Measurements from ENCODE around the gene LINC00305. TPM values are rescaled to one million over a fixed set of nuclear protein-coding genes. Genes with fewer than 3 reads are reported as not detected.
A peak's percentile ranks its signal among the peaks of the same experiment; 100 is the strongest.

Gene LINC00305
- total RNA-seq, 1 donor from 2014 or later = not detected

GRCh38 chr18:64137914-64138313 is 11.0 kb downstream of the LINC00305 start:
- no peaks in the 10 kb centered on the region for H3K36me3 Mint-ChIP-seq
- no peaks in the 10 kb centered on the region for H3K27me3 Mint-ChIP-seq (ENCODE audit: insufficient read depth, low read depth)
- H3K9me3 Mint-ChIP-seq = no peaks in the 10 kb centered on the region
- Histone ChIP-seq H3K79me2 (ENCODE audit: low read depth) (no peaks in the 10 kb centered on the region), H3K9me3 (ENCODE audit: low read depth) (no peaks in the 10 kb centered on the region), H3K4me3 (no peak overlapping the region), H4K20me1 (ENCODE audit: low read depth) (no peaks in the 10 kb centered on the region), H3K27ac (no peak overlapping the region), H3K36me3 (no peaks in the 10 kb centered on the region), H3K9ac (no peak overlapping the region), H3F3A (ENCODE audit: low read depth) (no peaks in the 10 kb centered on the region), H3K4me2 (no peak overlapping the region), H3K4me1 (peaks cover 12% of the 10 kb centered on the region), H2AFZ (replicated peaks) (no peak overlapping the region), H3K27me3 (no peaks in the 10 kb centered on the region)
- TF ChIP-seq EZH2 (IDR thresholded peaks at IDR 0.05) (no peak), CTCF (IDR thresholded peaks at IDR 0.05) (no peak), EZH2phosphoT487 (IDR thresholded peaks at IDR 0.05) (no peak)
- H3K27ac Mint-ChIP-seq = no peak overlapping the region
- no peak overlapping the region for H3K4me3 Mint-ChIP-seq
- peaks cover 26% of the 10 kb centered on the region for H3K4me1 Mint-ChIP-seq
- DNase-seq (ENCODE audit: low spot score) = no peak

GRCh38 chr18:64134044-64134747 is 14.7 kb downstream of the LINC00305 start:
- Mint-ChIP-seq H3K9me3 (no peaks in the 10 kb centered on the region), H3K36me3 (no peaks in the 10 kb centered on the region), H3K27me3 (ENCODE audit: insufficient read depth, low read depth) (no peaks in the 10 kb centered on the region), H3K27ac (no peak overlapping the region), H3K4me3 (no peak overlapping the region), H3K4me1 (peaks cover 26% of the 10 kb centered on the region)
- Histone ChIP-seq H3K36me3 (no peaks in the 10 kb centered on the region), H3K27me3 (no peaks in the 10 kb centered on the region), H3K4me2 (peak overlapping the region; percentile 12), H3K4me3 (no peak overlapping the region), H3K4me1 (peaks cover 12% of the 10 kb centered on the region), H3K9me3 (ENCODE audit: low read depth) (no peaks in the 10 kb centered on the region), H2AFZ (replicated peaks) (no peak overlapping the region), H3K27ac (no peak overlapping the region), H4K20me1 (ENCODE audit: low read depth) (no peaks in the 10 kb centered on the region), H3K9ac (no peak overlapping the region), H3K79me2 (ENCODE audit: low read depth) (no peaks in the 10 kb centered on the region), H3F3A (ENCODE audit: low read depth) (no peaks in the 10 kb centered on the region)
- DNase-seq (ENCODE audit: low spot score) = peak; percentile 65
- TF ChIP-seq CTCF (IDR thresholded peaks at IDR 0.05) (no peak), EZH2phosphoT487 (IDR thresholded peaks at IDR 0.05) (no peak), EZH2 (IDR thresholded peaks at IDR 0.05) (no peak)

- Mint-ChIP-seq H3K27me3 (ENCODE audit: insufficient read depth, low read depth) (no peaks in the 10 kb centered on the region), H3K9me3 (no peaks in the 10 kb centered on the region), H3K4me1 (peaks cover 17% of the 10 kb centered on the region), H3K36me3 (no peaks in the 10 kb centered on the region), H3K27ac (no peak overlapping the region), H3K4me3 (no peak overlapping the region)
- H3K4me1 ChIP-seq = peaks cover 12% of the 10 kb centered on the region
- no peak overlapping the region for H3K27ac ChIP-seq
- DNase-seq (ENCODE audit: low spot score) = no peak
- no peak overlapping the region for H3K4me2 ChIP-seq
- H3F3A ChIP-seq (ENCODE audit: low read depth) = no peaks in the 10 kb centered on the region
- no peaks in the 10 kb centered on the region for H4K20me1 ChIP-seq (ENCODE audit: low read depth)
- H3K27me3 ChIP-seq = no peaks in the 10 kb centered on the region
- TF ChIP-seq EZH2phosphoT487 (IDR thresholded peaks at IDR 0.05) (no peak), EZH2 (IDR thresholded peaks at IDR 0.05) (no peak), CTCF (IDR thresholded peaks at IDR 0.05) (no peak)
- no peaks in the 10 kb centered on the region for H3K79me2 ChIP-seq (ENCODE audit: low read depth)
- H3K9ac ChIP-seq = no peak overlapping the region
- no peak overlapping the region for H2AFZ ChIP-seq (replicated peaks)
- no peaks in the 10 kb centered on the region for H3K9me3 ChIP-seq (ENCODE audit: low read depth)
- H3K36me3 ChIP-seq = no peaks in the 10 kb centered on the region
- no peak overlapping the region for H3K4me3 ChIP-seq
These were observed 16.0 kb downstream of the LINC00305 start for GRCh38 chr18:64132871-64133270.
